Coronary artery (tissue), 2 donors: ENCODE measurements around the gene FAM210A.

ENCODE experiments used
- DNase-seq: peaks from one replicate; pipeline ENCODE4 v3.0.0-alpha.2; 2017; ENCODE audit warnings: low spot score
- H3K27ac ChIP-seq, 2 donors: fragments of 200-600 bp; sonication (generic); one replicate each; pipeline ENCODE4 v1.5.1; 2016 to 2019
- H3K4me3 ChIP-seq: fragments of 200-600 bp; sonication (generic); 2 replicates; pipeline ENCODE4 v1.5.1; 2016; ENCODE audit warnings: mild to moderate bottlenecking, moderate library complexity
- TF ChIP-seq, protein P1 (sequence below): fragments of 200-600 bp; sonication (generic); IDR thresholded peaks from one replicate; pipeline ENCODE4 v1.5.1; 2019; ENCODE audit warnings: antibody characterized with exemption

Gene FAM210A

GRCh38 chr18:13617826-13618515, 108.4 kb downstream of the FAM210A start:
- Histone ChIP-seq H3K4me3 (no peak overlapping the region), H3K27ac (no peak overlapping the region)
- no peak for DNase-seq
- TF ChIP-seq, protein P1, sequence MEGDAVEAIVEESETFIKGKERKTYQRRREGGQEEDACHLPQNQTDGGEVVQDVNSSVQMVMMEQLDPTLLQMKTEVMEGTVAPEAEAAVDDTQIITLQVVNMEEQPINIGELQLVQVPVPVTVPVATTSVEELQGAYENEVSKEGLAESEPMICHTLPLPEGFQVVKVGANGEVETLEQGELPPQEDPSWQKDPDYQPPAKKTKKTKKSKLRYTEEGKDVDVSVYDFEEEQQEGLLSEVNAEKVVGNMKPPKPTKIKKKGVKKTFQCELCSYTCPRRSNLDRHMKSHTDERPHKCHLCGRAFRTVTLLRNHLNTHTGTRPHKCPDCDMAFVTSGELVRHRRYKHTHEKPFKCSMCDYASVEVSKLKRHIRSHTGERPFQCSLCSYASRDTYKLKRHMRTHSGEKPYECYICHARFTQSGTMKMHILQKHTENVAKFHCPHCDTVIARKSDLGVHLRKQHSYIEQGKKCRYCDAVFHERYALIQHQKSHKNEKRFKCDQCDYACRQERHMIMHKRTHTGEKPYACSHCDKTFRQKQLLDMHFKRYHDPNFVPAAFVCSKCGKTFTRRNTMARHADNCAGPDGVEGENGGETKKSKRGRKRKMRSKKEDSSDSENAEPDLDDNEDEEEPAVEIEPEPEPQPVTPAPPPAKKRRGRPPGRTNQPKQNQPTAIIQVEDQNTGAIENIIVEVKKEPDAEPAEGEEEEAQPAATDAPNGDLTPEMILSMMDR, result no peak

GRCh38 chr18:13616525-13617035, 109.8 kb downstream of the FAM210A start:
- Histone ChIP-seq H3K27ac (no peak overlapping the region), H3K4me3 (no peak overlapping the region)
- TF ChIP-seq, protein P1, result no peak
- DNase-seq, result no peak

DNA sequence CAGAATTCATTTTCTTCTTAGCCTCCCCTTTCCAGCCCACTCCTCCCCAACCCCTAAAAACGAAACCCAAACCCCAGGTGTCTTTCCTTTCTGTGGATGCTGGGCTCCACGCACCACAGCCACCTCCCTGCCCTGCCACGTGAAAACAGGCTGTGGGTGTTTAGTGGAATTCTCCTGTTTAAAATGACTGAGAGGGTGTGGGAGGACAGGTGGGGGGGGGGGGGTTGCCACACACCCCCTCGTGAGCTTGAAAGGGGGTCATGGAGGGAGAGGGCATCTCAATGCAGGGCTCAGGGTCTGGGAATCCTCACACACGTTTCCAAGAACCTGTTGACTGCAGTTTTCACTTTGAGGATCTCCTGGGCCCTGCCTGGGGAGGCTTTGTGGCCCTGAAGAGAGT, 110.3 kb downstream of the FAM210A start:
- H3K27ac ChIP-seq, result no peak overlapping the region
- TF ChIP-seq, protein P1, result no peak
- DNase-seq, result no peak
- H3K4me3 ChIP-seq, result no peak overlapping the region

- TF ChIP-seq, protein P1, result no peak
- DNase-seq, result no peak
- Histone ChIP-seq H3K27ac (peak overlapping the region in 1 of 2 donors; percentile 71), H3K4me3 (no peak overlapping the region)
Observed at GRCh38 chr18:13615432-13615861, 110.9 kb downstream of the FAM210A start.

DNA sequence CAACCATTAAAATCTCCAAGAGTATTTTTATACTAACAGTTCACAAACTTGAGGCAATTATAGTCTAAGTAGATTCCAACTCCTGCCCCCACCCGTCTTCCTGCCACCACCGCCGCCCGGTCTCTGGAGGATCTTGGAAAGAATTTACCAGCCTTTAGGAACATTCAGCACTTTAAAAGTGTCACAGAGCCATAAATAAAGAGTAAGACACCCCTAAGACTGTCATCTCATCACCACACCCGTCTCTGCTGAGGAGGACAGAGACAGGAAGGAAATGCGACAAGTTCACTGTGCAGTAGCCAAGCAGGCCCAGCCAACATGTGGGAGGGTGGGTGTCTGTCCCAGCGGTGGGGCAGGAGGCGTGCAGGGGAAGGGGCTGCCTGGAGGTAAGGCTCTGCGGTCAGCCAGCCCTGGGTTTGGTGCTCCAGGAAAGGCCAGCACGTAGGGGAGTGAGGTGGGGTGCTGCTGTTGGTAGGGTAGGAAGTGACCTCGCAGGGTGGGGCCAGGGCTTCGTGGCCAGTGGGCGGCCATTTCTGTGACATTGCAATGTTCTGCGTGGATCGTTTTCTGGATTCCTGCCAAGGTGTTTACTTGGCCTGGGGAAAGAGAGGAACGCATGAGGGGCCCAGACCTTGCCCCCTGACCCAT, 111.6 kb downstream of the FAM210A start:
- no peak for DNase-seq
- peak overlapping the region in 1 of 2 donors; percentile 71 for H3K27ac ChIP-seq
- no peak overlapping the region for H3K4me3 ChIP-seq
- TF ChIP-seq, protein P1, result no peak

- H3K4me3 ChIP-seq, result no peak overlapping the region
- H3K27ac ChIP-seq, result no peak overlapping the region
- no peak for DNase-seq
- TF ChIP-seq, protein P1, result no peak
Observed at GRCh38 chr18:13613591-13614501, 112.5 kb downstream of the FAM210A start.
